ENCODE data around the gene SUMO1.
A peak's percentile ranks its signal among the peaks of the same experiment; 100 is the strongest.

Gene SUMO1

DNA sequence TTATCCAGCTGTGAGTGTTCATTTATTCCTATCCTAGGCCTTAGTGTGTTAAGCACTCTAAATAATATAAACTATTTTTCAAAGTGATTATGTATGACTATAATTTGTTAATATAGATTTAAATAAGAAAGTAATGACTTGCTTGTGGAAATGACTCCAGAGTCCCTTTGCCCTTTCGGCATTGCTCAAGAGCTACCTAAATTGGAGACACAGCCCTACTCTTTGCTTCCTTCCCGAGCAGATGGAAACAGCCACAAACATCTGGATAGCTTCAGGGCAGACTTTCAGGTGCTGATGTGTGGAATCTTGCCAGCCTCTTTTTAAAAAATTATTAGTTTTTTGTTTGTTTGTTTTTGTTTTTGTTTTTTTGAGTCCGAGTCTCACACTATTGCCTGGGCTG, 44.0 kb downstream of the SUMO1 start:
- Histone ChIP-seq H3K27me3 (ENCODE audit: control insufficient read depth, insufficient read depth, low read length) (no peaks in the 10 kb centered on the region), H3K4me3 (ENCODE audit: low read depth, low read length) (no peak overlapping the region), H3K27ac (ENCODE audit: low read depth, low read length) (no peak overlapping the region), H3K4me1 (ENCODE audit: control insufficient read depth, insufficient read depth, low read length) (0 out of 2 replicates have a peak, but pooled peaks cover 3% of the 10 kb centered on the region), H3K9ac (ENCODE audit: low read depth, low read length) (no peak overlapping the region), H3K9me3 (ENCODE audit: control insufficient read depth, insufficient read depth, low read length) (no peaks in the 10 kb centered on the region), H3K36me3 (ENCODE audit: control insufficient read depth, insufficient read depth, low read length) (no peaks in the 10 kb centered on the region)

DNA sequence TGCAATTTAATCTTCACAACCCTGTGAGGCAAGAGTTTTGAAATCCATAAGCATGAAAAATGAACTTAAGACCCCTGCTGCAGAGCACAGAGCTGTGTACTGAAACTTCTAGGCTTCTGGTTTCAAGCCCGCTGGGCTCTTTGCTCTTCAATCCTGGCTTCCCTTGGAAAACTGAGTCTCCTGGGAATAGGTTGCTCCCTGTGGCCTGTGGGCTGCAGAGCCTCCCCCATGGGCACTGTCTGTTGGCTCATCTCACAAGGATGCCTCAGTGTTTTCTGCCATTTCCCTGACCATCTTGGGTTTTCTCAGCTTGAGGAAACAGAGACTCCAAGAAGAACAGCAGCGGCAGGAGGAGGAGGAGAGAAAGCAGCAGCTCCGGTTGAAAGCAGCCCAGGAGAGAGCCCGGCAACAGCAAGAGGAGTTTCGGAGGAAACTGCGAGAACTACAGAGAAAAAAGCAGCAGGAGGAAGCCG, 44.5 kb downstream of the SUMO1 start:
- no peaks in the 10 kb centered on the region for H3K9me3 ChIP-seq (ENCODE audit: control insufficient read depth, insufficient read depth, low read length)
- no peak overlapping the region for H3K4me3 ChIP-seq (ENCODE audit: low read depth, low read length)

DNA sequence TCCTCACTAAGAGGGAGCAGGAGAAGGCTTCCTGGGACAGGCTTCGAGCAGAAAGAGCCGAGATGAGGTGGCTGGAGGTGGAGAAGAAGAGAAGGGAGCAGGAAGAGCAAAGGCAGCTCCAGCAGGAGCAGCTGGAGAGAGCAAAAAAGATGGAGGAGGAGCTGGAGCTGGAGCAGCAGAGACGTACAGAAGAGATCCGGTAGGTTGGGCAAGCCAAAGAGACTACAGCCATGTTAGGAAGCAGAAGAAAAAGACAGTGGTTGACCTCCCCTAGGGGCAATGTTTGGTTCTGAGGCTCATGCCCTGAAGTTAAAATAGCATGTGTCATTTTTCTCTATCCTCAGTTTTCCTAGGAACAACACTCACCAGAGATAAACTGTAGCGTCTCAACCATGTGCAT, 45.1 kb downstream of the SUMO1 start:
- 0 out of 2 replicates have a peak, but pooled peaks cover 3% of the 10 kb centered on the region for H3K4me1 ChIP-seq (ENCODE audit: control insufficient read depth, insufficient read depth, low read length)

More for the DNA sequence above, 44.5 kb downstream of the SUMO1 start:
- H3K9ac ChIP-seq (ENCODE audit: low read depth, low read length): no peak overlapping the region
- H3K27ac ChIP-seq (ENCODE audit: low read depth, low read length): no peak overlapping the region
- H3K27me3 ChIP-seq (ENCODE audit: control insufficient read depth, insufficient read depth, low read length): no peaks in the 10 kb centered on the region
- no peaks in the 10 kb centered on the region for H3K36me3 ChIP-seq (ENCODE audit: control insufficient read depth, insufficient read depth, low read length)
- 0 out of 2 replicates have a peak, but pooled peaks cover 3% of the 10 kb centered on the region for H3K4me1 ChIP-seq (ENCODE audit: control insufficient read depth, insufficient read depth, low read length)

DNA sequence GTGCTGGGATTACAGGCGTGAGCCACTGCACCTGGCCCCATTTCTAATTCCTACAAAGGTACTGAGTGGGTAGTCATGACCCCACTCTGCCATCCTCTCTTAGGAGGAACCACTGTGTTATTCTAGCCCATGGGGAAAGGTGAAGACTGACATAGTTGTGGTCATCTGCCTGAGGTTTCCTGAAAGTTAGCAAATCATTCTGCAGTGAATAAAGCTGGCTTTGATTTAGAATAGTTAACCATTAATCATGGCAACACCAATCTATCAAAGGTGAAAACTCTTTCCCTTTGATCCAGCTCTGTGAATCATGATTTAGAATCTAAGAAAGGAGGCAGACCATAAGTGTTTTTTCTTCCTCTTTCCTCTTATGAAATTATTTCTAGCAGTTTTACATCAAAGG, 50.8 kb downstream of the SUMO1 start:
- Histone ChIP-seq H3K9me3 (ENCODE audit: control insufficient read depth, insufficient read depth, low read length) (no peaks in the 10 kb centered on the region), H3K9ac (ENCODE audit: low read depth, low read length) (no peak overlapping the region), H3K4me3 (ENCODE audit: low read depth, low read length) (no peak overlapping the region), H3K36me3 (ENCODE audit: control insufficient read depth, insufficient read depth, low read length) (no peaks in the 10 kb centered on the region), H3K4me1 (ENCODE audit: control insufficient read depth, insufficient read depth, low read length) (no peaks in the 10 kb centered on the region), H3K27ac (ENCODE audit: low read depth, low read length) (no peak overlapping the region), H3K27me3 (ENCODE audit: control insufficient read depth, insufficient read depth, low read length) (no peaks in the 10 kb centered on the region)

More for the DNA sequence above, 45.1 kb downstream of the SUMO1 start:
- no peaks in the 10 kb centered on the region for H3K9me3 ChIP-seq (ENCODE audit: control insufficient read depth, insufficient read depth, low read length)
- H3K9ac ChIP-seq (ENCODE audit: low read depth, low read length): no peak overlapping the region
- H3K4me3 ChIP-seq (ENCODE audit: low read depth, low read length): no peak overlapping the region
- no peak overlapping the region for H3K27ac ChIP-seq (ENCODE audit: low read depth, low read length)
- H3K36me3 ChIP-seq (ENCODE audit: control insufficient read depth, insufficient read depth, low read length): no peaks in the 10 kb centered on the region
- no peaks in the 10 kb centered on the region for H3K27me3 ChIP-seq (ENCODE audit: control insufficient read depth, insufficient read depth, low read length)

DNA sequence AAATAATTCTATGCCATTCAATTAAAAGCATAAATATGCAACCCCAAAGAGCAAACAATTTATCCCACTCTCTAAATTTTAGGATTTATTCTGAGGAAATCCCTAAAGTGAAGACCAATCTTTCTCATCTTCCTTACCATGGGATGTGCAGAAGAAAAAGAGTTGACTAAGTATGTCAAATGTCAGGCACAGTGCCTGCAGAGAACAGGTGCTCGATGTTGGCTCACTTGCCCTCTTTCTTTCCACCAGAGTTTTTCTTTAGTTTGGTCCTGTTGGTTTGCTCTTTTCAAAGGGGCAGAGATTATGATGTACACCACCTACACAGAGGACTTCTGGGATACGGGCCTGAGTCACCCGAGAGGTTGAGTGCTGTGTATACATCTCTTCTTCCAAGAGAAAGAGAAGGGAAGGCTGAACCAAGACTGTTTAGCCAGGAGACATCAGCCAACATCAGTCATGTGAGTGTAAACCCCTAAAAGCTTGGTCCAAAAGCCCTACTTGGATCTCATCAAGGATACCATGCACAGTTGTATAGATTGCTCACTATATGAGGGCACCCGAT, 51.7 kb downstream of the SUMO1 start:
- no peaks in the 10 kb centered on the region for H3K27me3 ChIP-seq (ENCODE audit: control insufficient read depth, insufficient read depth, low read length)
- H3K4me3 ChIP-seq (ENCODE audit: low read depth, low read length): no peak overlapping the region
- no peaks in the 10 kb centered on the region for H3K9me3 ChIP-seq (ENCODE audit: control insufficient read depth, insufficient read depth, low read length)
- no peak overlapping the region for H3K27ac ChIP-seq (ENCODE audit: low read depth, low read length)
- H3K36me3 ChIP-seq (ENCODE audit: control insufficient read depth, insufficient read depth, low read length): no peaks in the 10 kb centered on the region
- H3K4me1 ChIP-seq (ENCODE audit: control insufficient read depth, insufficient read depth, low read length): no peaks in the 10 kb centered on the region
- H3K9ac ChIP-seq (ENCODE audit: low read depth, low read length): no peak overlapping the region

DNA sequence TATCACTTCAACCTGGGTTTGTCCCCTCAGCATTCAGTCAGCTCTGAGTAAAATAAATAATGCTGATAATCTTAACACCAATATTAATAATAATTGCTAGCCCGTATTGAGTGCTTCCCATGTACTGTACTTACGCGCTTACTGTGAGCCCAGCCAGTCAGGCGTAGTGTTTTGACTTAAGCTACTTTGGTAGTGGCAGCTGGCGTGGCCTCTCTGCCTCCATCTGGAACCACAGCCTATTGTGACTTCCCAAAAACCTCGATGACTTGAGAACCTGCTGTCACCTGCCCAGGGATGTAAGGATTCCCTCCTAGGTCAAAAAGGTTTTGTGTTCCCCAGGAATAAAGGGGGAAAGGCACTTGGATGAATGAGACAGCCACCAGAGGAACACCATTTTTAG, 53.2 kb downstream of the SUMO1 start:
- Histone ChIP-seq H3K27me3 (ENCODE audit: control insufficient read depth, insufficient read depth, low read length) (no peaks in the 10 kb centered on the region), H3K9ac (ENCODE audit: low read depth, low read length) (no peak overlapping the region), H3K4me1 (ENCODE audit: control insufficient read depth, insufficient read depth, low read length) (no peaks in the 10 kb centered on the region), H3K36me3 (ENCODE audit: control insufficient read depth, insufficient read depth, low read length) (no peaks in the 10 kb centered on the region), H3K9me3 (ENCODE audit: control insufficient read depth, insufficient read depth, low read length) (no peaks in the 10 kb centered on the region), H3K27ac (ENCODE audit: low read depth, low read length) (no peak overlapping the region), H3K4me3 (ENCODE audit: low read depth, low read length) (no peak overlapping the region)

DNA sequence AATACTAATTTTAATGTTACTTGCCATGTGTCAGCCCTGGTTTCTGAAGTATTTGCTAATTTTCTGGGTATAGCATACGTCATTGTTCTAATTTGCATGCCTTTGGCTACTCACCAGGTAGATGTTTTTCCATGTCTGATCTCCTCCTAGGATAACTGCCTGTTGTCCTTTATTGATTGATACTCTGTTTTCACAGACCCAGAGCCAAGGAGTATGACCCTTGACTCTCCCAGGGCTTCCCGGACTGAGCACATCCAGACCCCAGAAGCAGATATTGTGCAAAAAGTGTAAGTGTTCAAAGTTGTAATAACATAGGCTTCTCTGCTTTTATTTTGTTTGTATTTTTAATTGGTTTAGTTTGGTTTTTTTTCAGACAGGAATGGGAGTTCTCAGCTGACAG, 53.8 kb downstream of the SUMO1 start:
- H3K4me3 ChIP-seq (ENCODE audit: low read depth, low read length): no peak overlapping the region
- H3K9ac ChIP-seq (ENCODE audit: low read depth, low read length): no peak overlapping the region
- H3K36me3 ChIP-seq (ENCODE audit: control insufficient read depth, insufficient read depth, low read length): no peaks in the 10 kb centered on the region
- no peak overlapping the region for H3K27ac ChIP-seq (ENCODE audit: low read depth, low read length)
- no peaks in the 10 kb centered on the region for H3K27me3 ChIP-seq (ENCODE audit: control insufficient read depth, insufficient read depth, low read length)
- H3K4me1 ChIP-seq (ENCODE audit: control insufficient read depth, insufficient read depth, low read length): no peaks in the 10 kb centered on the region
- no peaks in the 10 kb centered on the region for H3K9me3 ChIP-seq (ENCODE audit: control insufficient read depth, insufficient read depth, low read length)

DNA sequence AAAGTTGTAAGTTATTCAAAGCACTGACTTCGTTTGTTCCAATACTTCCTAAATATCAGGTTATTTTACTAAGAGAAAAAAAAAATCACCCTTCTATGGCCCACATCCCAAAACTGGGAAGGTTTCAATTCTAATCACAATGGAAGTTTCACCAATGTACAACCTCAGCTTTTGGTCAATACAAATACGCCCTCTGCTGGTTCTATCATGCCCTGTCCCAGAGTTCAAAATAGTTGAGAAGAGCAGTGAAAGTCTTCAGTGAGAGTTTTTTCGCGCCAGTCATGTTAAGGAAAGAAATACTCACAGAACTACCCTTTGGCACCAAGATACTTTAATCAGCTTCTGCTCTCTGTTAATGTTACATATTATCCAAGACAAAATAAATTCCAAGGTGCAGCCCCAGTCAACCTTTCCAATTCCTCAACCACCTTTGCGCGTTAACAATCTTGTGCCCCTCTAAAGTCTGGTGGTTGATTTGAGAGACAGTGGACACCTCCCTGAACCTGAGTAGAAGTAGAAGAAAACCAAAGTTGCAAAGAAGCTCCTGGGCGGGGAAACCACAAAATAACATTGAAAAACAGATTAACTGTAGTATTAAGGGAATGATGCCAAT, 59.9 kb downstream of the SUMO1 start:
- Histone ChIP-seq H3K27ac (ENCODE audit: low read depth, low read length) (no peak overlapping the region), H3K9ac (ENCODE audit: low read depth, low read length) (no peak overlapping the region), H3K4me3 (ENCODE audit: low read depth, low read length) (no peak overlapping the region), H3K36me3 (ENCODE audit: control insufficient read depth, insufficient read depth, low read length) (no peaks in the 10 kb centered on the region), H3K9me3 (ENCODE audit: control insufficient read depth, insufficient read depth, low read length) (no peaks in the 10 kb centered on the region), H3K27me3 (ENCODE audit: control insufficient read depth, insufficient read depth, low read length) (no peaks in the 10 kb centered on the region), H3K4me1 (ENCODE audit: control insufficient read depth, insufficient read depth, low read length) (no peaks in the 10 kb centered on the region)

DNA sequence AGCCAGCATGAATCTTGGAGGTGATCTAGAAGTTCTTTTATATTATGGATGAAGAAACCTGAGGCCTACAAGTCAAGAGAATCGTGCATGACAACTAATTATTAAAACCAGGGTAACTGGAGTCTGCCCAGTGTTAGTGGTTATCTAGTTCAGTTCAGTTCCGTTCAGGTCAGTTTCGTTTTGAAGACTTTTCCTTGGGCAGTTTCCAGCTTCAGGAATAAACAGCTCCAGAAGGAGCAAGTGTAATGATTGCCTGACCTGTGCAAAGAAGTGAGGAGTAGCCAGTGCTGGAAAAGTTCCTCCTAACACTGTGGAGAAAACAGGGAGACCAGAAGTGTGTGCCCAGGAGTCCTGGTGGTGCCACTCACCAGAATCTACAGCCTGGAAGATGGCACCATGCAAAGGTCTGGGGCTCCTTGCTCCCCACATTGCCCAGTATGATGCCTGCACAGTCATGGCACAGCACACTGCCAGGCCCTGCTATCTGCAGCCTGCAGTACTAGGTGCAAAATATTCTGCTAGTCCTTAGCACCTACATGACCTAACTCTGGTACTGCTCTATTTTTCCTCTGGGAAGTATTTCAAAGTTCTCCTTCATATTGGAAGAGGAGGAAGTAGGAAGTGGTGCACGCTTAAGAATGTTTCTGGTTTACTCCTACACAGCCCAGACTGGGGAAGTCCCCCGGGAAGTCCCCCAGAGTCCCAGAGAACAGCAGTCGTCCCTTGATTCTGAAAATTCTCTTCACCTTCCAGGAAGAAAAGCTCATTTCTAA, 65.8 kb downstream of the SUMO1 start:
- Histone ChIP-seq H3K36me3 (ENCODE audit: control insufficient read depth, insufficient read depth, low read length) (no peaks in the 10 kb centered on the region), H3K27me3 (ENCODE audit: control insufficient read depth, insufficient read depth, low read length) (peaks cover 26% of the 10 kb centered on the region), H3K4me1 (ENCODE audit: control insufficient read depth, insufficient read depth, low read length) (peaks cover 4% of the 10 kb centered on the region; the same call in 1 of the 2 replicates), H3K9ac (ENCODE audit: low read depth, low read length) (no peak overlapping the region), H3K9me3 (ENCODE audit: control insufficient read depth, insufficient read depth, low read length) (no peaks in the 10 kb centered on the region), H3K4me3 (ENCODE audit: low read depth, low read length) (no peak overlapping the region), H3K27ac (ENCODE audit: low read depth, low read length) (no peak overlapping the region)

DNA sequence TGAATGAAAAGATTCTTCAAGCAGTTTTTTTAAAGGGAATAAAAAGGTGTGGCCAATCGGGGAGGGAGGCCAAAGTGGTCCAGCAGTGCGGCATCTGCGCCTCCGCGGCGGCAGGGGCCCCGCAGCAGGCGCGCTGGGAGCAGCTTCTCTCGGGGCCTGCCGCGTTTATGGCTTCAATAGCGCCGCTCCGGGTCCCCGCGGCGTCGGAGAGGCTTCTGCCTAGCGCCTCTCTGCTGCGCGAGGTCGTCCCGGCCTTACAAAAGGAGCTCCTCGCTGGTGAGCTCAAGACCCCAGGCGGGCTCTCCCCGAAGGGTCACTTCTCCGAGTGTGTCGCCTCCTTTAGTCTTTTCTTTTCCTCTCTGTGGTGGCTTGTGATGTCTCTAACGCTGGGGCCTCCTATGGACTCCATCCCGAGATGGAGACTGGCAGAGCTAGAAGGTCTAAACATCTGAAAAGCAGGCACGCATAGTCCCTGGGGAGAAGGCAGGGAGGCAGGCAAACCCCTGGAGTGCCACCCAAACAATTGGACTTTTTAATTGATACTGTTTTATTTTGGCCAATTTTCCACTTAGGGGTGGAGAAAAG, 67.1 kb downstream of the SUMO1 start:
- Histone ChIP-seq H3K27me3 (ENCODE audit: control insufficient read depth, insufficient read depth, low read length) (peaks cover 26% of the 10 kb centered on the region), H3K36me3 (ENCODE audit: control insufficient read depth, insufficient read depth, low read length) (no peaks in the 10 kb centered on the region), H3K4me3 (ENCODE audit: low read depth, low read length) (peak overlapping the region; percentile 42; the same call in 1 of the 2 replicates), H3K9ac (ENCODE audit: low read depth, low read length) (no peak overlapping the region), H3K9me3 (ENCODE audit: control insufficient read depth, insufficient read depth, low read length) (no peaks in the 10 kb centered on the region), H3K4me1 (ENCODE audit: control insufficient read depth, insufficient read depth, low read length) (peaks cover 4% of the 10 kb centered on the region; the same call in 1 of the 2 replicates), H3K27ac (ENCODE audit: low read depth, low read length) (no peak overlapping the region)

Data from HUES48 (cell line).